Right cardiac atrium (tissue), 5 donors: ENCODE data around the gene ZBTB34. TPM values are rescaled to one million over a fixed set of nuclear protein-coding genes. Genes with fewer than 3 reads are reported as not detected.

ENCODE experiments used
- ATAC-seq, 2 donors: fragments of 200-7000 bp; cut with Tn5 transposase; one replicate each; pipeline versions ENCODE4 v1.8.0 to v1.9.1; 2020; ENCODE audit warnings: moderate library complexity in 2 of 2, mild to moderate bottlenecking in 1 of 2
- DNase-seq, 3 donors: peaks; one replicate each; pipeline ENCODE4 v3.0.0-alpha.2; 2020
- H3K27ac ChIP-seq: one replicate; pipeline ENCODE4 v1.5.1; 2013; ENCODE audit warnings: mild to moderate bottlenecking, low read length, control low read depth, moderate library complexity
- H3K27me3 ChIP-seq: one replicate; pipeline ENCODE4 v1.6.1; 2013; ENCODE audit not compliant: control insufficient read depth, insufficient read depth
- H3K4me1 ChIP-seq: one replicate; pipeline ENCODE4 v1.6.1; 2013; ENCODE audit warnings: low read length; ENCODE audit not compliant: control insufficient read depth, insufficient read depth
- H3K4me3 ChIP-seq: one replicate; pipeline ENCODE4 v1.5.1; 2013; ENCODE audit warnings: low read length, control low read depth
- H3K9me3 ChIP-seq: one replicate; pipeline ENCODE4 v1.6.1; 2013; ENCODE audit warnings: low read length; ENCODE audit not compliant: control insufficient read depth
- WGBS: extraction: QIAGEN DNeasy Blood & Tissue Kit; methylation state at CpG from one replicate; pipeline ENCODE4 v1.1.7; 2013; 5-methylcytosine and 5-hydroxymethylcytosine counted together
- intact Hi-C, 4 donors: fragments of 100-400 bp; cut with DNase I; formaldehyde crosslinking; loops; one replicate each; pipeline versions ENCODE4 v1.11.0 to v1.14.0; 2022 to 2023
- polyA plus RNA-seq: library from polyadenylated mRNA; stranded (reverse); fragments of 200-250 nt; gene quantifications from one replicate; pipeline ENCODE4 v1.2.3, GENCODE V29; 2013
- total RNA-seq, 4 donors: library from RNA; stranded (reverse); fragmentation: NEBNext Ultra II Directional; extraction: Animal tissue kit (Norgen Biotek cat#: 25700); gene quantifications; one replicate each; pipeline ENCODE4 v1.2.1, GENCODE V29; 2021
- donor health status: healthy with polysubstance abuse.
- donor health status: DM: no; HTN: yes; CAD: no.
- donor health status: DM: no; HTN: no; CAD: no.
- donor health status: DM: no; HTN: yes; CAD: no; lungs with severe emphysema.
- donor health status: DM: yes; HTN: yes; CAD: no.

ZBTB34 gene
- total and polyA plus RNA-seq, 5 donors: 2.4 to 6.0 (median 5.3) TPM

DNA sequence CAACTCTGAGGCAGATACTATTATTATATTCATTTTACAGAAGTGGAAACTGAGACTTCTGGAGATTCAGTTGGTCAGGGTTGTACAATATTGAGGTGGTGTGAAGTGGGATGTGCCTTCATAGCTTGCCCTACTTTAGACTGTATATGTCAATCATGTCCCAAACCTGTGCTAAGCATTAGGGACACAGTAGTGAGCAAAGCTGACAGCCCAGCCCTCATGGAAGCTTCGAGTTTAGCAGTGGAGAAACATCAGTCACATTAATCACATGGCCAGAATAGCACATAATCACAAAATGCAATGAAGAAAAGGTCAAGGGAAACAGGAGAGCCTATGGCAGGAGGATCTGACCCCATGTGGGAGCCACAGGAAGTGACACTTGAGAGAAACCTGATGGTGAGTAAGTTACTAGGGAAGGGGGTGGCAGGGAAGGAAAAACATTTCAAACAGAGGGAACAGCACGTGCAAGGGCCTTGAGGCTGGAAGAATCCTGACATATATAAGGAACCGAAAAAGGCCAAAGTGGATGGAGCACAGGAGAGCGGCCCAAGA, 33.7 kb downstream of the ZBTB34 start:
- WGBS: 77% methylated on average over 4 of the region's 4 CpGs
- H3K4me3 ChIP-seq: no peak overlapping the region
- H3K9me3 ChIP-seq: no peaks in the 10 kb centered on the region
- no peak overlapping the region for H3K27ac ChIP-seq
- H3K27me3 ChIP-seq: no peaks in the 10 kb centered on the region
- intact Hi-C loops: no loop called here
- H3K4me1 ChIP-seq: no peaks in the 10 kb centered on the region
- DNase-seq: no peak
- ATAC-seq: no peak

- WGBS: 66% methylated on average over 3 of the region's 3 CpGs
- no peak for ATAC-seq
- Histone ChIP-seq H3K27ac (no peak overlapping the region), H3K27me3 (no peaks in the 10 kb centered on the region), H3K4me3 (no peak overlapping the region), H3K9me3 (no peaks in the 10 kb centered on the region), H3K4me1 (no peaks in the 10 kb centered on the region)
- intact Hi-C loops: no loop called here
- no peak for DNase-seq
Observed at GRCh38 chr9:126902210-126902609, 41.8 kb downstream of the ZBTB34 start.

GRCh38 chr9:126904586-126904985, 44.1 kb downstream of the ZBTB34 start:
- intact Hi-C loops: no loop called here
- DNase-seq (no peak), ATAC-seq (no peak)
- Histone ChIP-seq H3K4me3 (no peak overlapping the region), H3K4me1 (no peaks in the 10 kb centered on the region), H3K9me3 (no peaks in the 10 kb centered on the region), H3K27me3 (no peaks in the 10 kb centered on the region), H3K27ac (no peak overlapping the region)
- WGBS: 87% methylated on average over 3 of the region's 3 CpGs

GRCh38 chr9:126906091-126906490, 45.7 kb downstream of the ZBTB34 start:
- WGBS: 79% methylated on average over 6 of the region's 6 CpGs

DNA sequence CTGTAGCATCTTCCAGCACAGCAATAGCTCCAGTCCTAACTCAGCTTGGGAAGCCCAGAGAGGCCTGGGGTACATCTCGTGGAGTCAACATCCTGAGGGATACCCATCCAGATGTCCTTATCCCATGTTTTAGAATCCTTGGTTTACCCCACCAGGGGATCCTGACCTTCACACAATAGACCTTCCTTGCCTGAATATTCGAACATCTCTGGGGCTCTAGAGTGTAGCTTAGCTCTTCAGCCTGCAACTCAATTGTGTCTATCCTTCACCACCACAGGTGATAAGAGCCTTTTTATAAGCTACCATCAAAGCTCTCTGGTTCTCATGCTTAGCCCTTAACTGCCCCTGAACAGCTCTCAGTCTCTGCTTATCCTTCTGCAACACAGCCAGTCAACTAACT, 46.6 kb downstream of the ZBTB34 start:
- no peak overlapping the region for H3K27ac ChIP-seq
- no peaks in the 10 kb centered on the region for H3K27me3 ChIP-seq
- DNase-seq: no peak
- H3K4me1 ChIP-seq: no peaks in the 10 kb centered on the region
- intact Hi-C loops: no loop called here
- H3K9me3 ChIP-seq: no peaks in the 10 kb centered on the region
- WGBS: 68% methylated on average over 2 of the region's 2 CpGs
- no peak for ATAC-seq
- H3K4me3 ChIP-seq: no peak overlapping the region

More at GRCh38 chr9:126906091-126906490, 45.7 kb downstream of the ZBTB34 start:
- ATAC-seq: no peak
- H3K4me1 ChIP-seq: no peaks in the 10 kb centered on the region
- intact Hi-C loops: no loop called here
- no peaks in the 10 kb centered on the region for H3K27me3 ChIP-seq
- no peaks in the 10 kb centered on the region for H3K9me3 ChIP-seq
- no peak overlapping the region for H3K27ac ChIP-seq
- DNase-seq: no peak
- H3K4me3 ChIP-seq: no peak overlapping the region

DNA sequence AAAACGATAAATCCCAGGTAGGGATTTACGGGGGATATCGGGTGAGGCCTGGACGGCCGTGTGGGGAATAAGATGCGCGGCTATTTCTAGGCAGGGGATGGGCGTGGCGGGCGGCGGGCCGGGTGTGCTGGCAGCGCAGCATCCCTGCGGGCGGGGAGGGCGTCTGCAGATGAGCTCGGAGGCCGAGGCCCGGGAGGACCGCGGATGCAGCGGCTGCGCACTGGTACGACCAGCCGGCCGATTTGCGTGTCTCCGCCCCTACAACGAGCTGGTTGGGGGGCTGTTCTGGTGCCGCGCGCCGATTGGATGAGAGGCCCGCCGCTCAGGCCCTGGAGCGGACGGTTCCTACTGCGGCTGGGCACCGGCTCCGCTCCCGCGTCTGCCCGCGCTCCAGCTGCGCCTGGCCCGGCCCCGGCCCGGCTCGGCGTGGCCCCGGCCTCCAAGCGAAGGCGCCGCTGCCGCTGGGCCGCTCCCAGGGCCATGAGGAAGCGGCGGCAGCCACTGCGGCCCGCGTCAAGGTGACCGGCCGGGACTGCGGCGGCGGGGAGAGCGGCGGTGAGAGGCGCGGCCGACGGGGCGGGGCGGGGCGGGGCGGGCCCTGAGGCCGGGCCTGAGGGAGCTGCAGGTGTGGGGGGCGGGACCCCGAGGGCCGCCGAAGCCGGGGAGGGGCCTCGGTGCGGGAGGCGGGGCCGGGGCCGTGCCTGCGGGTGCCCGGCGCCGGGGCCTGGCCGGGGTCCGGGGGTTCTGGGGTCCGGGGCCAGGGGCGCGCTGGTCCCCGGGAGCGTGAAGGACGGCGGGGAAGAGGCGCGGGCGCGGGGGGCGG, 54.2 kb downstream of the ZBTB34 start, which contains the start of gene RALGPS1:
Gene RALGPS1 (plus strand): TSS at position 325 of the 823 bp plus-strand sequence. CDS start 47,508 bp downstream, outside the sequence.
- intact Hi-C loops: no loop called here
- WGBS: under 1% methylated on average over 104 of the region's 105 CpGs
- ATAC-seq (peak; percentile 99), DNase-seq (peak; percentile 97 to 98 (median 98))
- Histone ChIP-seq H3K4me3 (peak within 1 kb of the TSS; percentile 89), H3K27ac (peak within 1 kb of the TSS; percentile 72), H3K27me3 (no peaks in the 10 kb centered on the region), H3K4me1 (peaks cover 3% of the 10 kb centered on the region), H3K9me3 (no peaks in the 10 kb centered on the region)

- Histone ChIP-seq H3K27ac (no peak overlapping the region), H3K9me3 (no peaks in the 10 kb centered on the region), H3K27me3 (no peaks in the 10 kb centered on the region), H3K4me3 (peak overlapping the region; percentile 89), H3K4me1 (peaks cover 3% of the 10 kb centered on the region)
- peak; percentile 3 to 9 for ATAC-seq
- 5% methylated on average over 40 of the region's 43 CpGs for WGBS
- intact Hi-C loops: no loop called here
- DNase-seq: peak; percentile 33 to 71 (median 69)
Observed at GRCh38 chr9:126915281-126915816, 54.9 kb downstream of the ZBTB34 start.

DNA sequence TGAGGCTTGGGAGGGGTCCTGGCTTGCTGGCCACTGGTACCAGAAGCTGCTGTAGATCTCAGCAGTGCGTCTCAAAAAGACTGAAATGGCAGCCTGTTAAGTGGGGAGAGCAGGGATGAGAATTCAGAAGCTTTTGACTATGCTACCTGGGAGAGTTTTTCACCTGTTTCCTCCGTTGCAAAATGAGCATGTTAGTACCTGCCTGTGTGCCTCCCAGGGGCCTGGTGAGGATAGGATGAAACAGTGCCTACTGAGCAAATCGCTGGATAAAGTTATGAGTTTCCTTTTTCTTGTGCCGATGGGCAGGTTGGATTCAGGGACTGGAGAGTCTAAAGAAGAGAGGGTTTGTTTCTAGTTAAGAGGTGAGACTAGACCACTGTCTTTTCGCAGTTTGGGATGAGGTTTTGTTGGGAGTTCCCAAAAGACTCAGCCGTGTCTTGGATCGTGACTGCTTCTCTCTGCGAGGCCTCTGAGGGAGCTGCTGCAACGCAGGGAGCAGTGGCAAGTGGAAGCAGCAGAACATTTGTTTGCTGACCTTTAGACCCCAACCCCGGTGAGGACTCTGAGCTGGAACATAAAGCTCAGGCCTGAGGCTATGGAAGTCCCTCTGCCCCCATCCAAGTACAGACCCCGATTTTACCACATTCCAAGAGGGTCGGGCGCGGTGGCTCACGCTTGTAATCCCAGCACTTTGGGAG, 55.6 kb downstream of the ZBTB34 start:
- no peaks in the 10 kb centered on the region for H3K9me3 ChIP-seq
- H3K4me3 ChIP-seq: no peak overlapping the region
- intact Hi-C loops: no loop called here
- 83% methylated on average over 15 of the region's 15 CpGs for WGBS
- ATAC-seq: no peak
- no peak for DNase-seq
- no peak overlapping the region for H3K27ac ChIP-seq
- H3K27me3 ChIP-seq: no peaks in the 10 kb centered on the region
- peaks cover 3% of the 10 kb centered on the region for H3K4me1 ChIP-seq

DNA sequence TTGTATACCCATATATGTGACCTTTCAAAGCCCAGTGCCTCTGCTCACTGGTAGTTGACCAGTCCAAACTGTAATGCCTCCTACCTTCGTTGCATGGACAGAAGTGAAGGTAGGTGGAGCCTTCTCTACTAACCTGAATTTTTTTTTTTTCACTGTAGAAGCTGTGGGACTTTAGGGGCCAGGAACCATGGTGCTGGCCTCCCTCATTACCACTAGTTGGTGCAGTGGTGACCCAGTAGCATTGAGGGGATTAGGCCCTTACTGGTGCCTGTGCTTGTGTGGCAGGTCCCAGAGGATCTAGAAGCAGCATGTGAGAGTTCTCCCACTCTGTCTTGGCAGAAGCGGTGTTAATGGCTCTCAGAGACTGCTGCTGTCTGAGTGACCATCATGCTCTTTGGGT, 56.5 kb downstream of the ZBTB34 start:
- 79% methylated on average over 2 of the region's 2 CpGs for WGBS
- no peak for ATAC-seq
- no peak overlapping the region for H3K27ac ChIP-seq
- H3K4me1 ChIP-seq: peaks cover 3% of the 10 kb centered on the region
- H3K9me3 ChIP-seq: no peaks in the 10 kb centered on the region
- no peak for DNase-seq
- no peak overlapping the region for H3K4me3 ChIP-seq
- H3K27me3 ChIP-seq: no peaks in the 10 kb centered on the region
- intact Hi-C loops: no loop called here

GRCh38 chr9:126919193-126919592, 58.8 kb downstream of the ZBTB34 start:
- no peak overlapping the region for H3K27ac ChIP-seq
- peaks cover 3% of the 10 kb centered on the region for H3K4me1 ChIP-seq
- DNase-seq: no peak
- H3K9me3 ChIP-seq: no peaks in the 10 kb centered on the region
- H3K27me3 ChIP-seq: no peaks in the 10 kb centered on the region
- intact Hi-C loops: no loop called here
- 87% methylated on average over 1 of the region's 1 CpG for WGBS
- no peak overlapping the region for H3K4me3 ChIP-seq
- no peak for ATAC-seq

- intact Hi-C loops: no loop called here
- H3K27ac ChIP-seq: no peak overlapping the region
- no peaks in the 10 kb centered on the region for H3K4me1 ChIP-seq
- ATAC-seq (no peak), DNase-seq (no peak)
- H3K27me3 ChIP-seq: no peaks in the 10 kb centered on the region
- no peaks in the 10 kb centered on the region for H3K9me3 ChIP-seq
- no peak overlapping the region for H3K4me3 ChIP-seq
Observed at GRCh38 chr9:126925876-126926275, 65.4 kb downstream of the ZBTB34 start.
